ENCODE measurements around the gene HUS1B.

DNA sequence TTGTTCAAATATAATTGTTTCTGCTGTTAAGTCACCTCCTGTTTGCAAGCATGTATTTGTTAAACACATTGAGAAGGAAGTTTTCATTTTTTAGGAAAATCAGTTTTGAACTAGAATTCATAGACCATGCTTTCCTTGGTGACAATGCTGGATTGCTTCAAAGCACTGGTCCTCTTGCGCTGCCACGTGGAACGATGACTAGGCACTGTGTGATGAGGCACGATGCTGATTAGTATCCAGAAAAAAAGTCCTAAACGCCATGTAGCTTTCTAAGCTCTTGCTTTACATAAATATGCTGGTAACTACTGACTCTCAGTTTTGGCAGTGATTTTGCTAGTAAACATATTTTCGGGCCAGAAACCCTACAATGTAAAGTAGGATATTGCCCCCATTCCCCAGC, 47.1 kb upstream of the HUS1B start:
- TF ChIP-seq CTCF (IDR thresholded peaks at IDR 0.05; ENCODE audit: control extremely low read depth in 1 of 3, insufficient read depth in 1 of 3, low read depth in 1 of 3, low read length in 3 of 3) (no peak), TAF1 (IDR thresholded peaks at IDR 0.05; ENCODE audit: low read depth, low read length) (no peak), JUN (IDR thresholded peaks at IDR 0.05; ENCODE audit: low read depth, low read length) (no peak), NRF1 (IDR thresholded peaks at IDR 0.05; ENCODE audit: low read depth, low read length) (no peak)
- TF ChIP-seq, protein P1, sequence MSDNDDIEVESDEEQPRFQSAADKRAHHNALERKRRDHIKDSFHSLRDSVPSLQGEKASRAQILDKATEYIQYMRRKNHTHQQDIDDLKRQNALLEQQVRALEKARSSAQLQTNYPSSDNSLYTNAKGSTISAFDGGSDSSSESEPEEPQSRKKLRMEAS (IDR thresholded peaks at IDR 0.05): no peak
